D721Med (cell line): Measurements from ENCODE around the gene ST7L.

ENCODE experiments used
- DNase-seq: peaks from one replicate; pipeline ENCODE4 v3.0.0; 2011; ENCODE audit warnings: low spot score; ENCODE audit not compliant: insufficient read length
- FAIRE-seq: peaks from 2 replicates; lab custom pipeline; 2011; peaks lifted over from hg19 to GRCh38; lab: Jason Lieb, UNC
- CTCF ChIP-seq: IDR thresholded peaks from 2 replicates; pipeline ENCODE4 v1.5.1; 2012; ENCODE audit warnings: mild to moderate bottlenecking, control low read depth; ENCODE audit not compliant: insufficient read depth; ENCODE audit errors: missing control alignments

The ST7L gene

GRCh38 chr1:112507336-112507735 lies 111.6 kb downstream of the ST7L start:
- TF ChIP-seq CTCF = no peak
- no peak for FAIRE-seq
- no peak for DNase-seq

GRCh38 chr1:112506731-112507130 lies 112.2 kb downstream of the ST7L start:
- FAIRE-seq = no peak
- DNase-seq = no peak
- no peak for TF ChIP-seq CTCF

GRCh38 chr1:112506306-112506705 lies 112.6 kb downstream of the ST7L start:
- TF ChIP-seq CTCF = no peak
- FAIRE-seq (no peak), DNase-seq (no peak)

- TF ChIP-seq CTCF = no peak
- DNase-seq (no peak), FAIRE-seq (no peak)
Measured at GRCh38 chr1:112505878-112506277, 113.1 kb downstream of the ST7L start.

GRCh38 chr1:112505400-112505785 lies 113.5 kb downstream of the ST7L start:
- no peak for FAIRE-seq
- DNase-seq = no peak
- no peak for TF ChIP-seq CTCF

- FAIRE-seq (no peak), DNase-seq (no peak)
- TF ChIP-seq CTCF = no peak
Measured at GRCh38 chr1:112504661-112505399, 114.1 kb downstream of the ST7L start.

GRCh38 chr1:112504001-112504660 lies 114.8 kb downstream of the ST7L start:
- no peak for TF ChIP-seq CTCF
- no peak for FAIRE-seq
- DNase-seq = no peak
